Mammary epithelial cell (primary cell): ENCODE measurements around the gene ZFHX3.

ENCODE experiments used
- CTCF ChIP-seq, 2 donors: IDR thresholded peaks in 1 of 2; conservative IDR thresholded peaks in 1 of 2; 2 replicates each; pipeline ENCODE4 v1.5.1; 2011 to 2012; ENCODE audit warnings: inconsistent platforms in 2 of 2, low read length in 2 of 2, mild to moderate bottlenecking in 2 of 2, control low read depth in 1 of 2, low read depth in 1 of 2; ENCODE audit not compliant: insufficient read depth in 1 of 2; ENCODE audit errors: extremely low read depth in 1 of 2
- EZH2 ChIP-seq: IDR thresholded peaks from 2 replicates; pipeline ENCODE4 v1.6.1; 2012; ENCODE audit warnings: low read length, inconsistent platforms, borderline replicate concordance

DNA sequence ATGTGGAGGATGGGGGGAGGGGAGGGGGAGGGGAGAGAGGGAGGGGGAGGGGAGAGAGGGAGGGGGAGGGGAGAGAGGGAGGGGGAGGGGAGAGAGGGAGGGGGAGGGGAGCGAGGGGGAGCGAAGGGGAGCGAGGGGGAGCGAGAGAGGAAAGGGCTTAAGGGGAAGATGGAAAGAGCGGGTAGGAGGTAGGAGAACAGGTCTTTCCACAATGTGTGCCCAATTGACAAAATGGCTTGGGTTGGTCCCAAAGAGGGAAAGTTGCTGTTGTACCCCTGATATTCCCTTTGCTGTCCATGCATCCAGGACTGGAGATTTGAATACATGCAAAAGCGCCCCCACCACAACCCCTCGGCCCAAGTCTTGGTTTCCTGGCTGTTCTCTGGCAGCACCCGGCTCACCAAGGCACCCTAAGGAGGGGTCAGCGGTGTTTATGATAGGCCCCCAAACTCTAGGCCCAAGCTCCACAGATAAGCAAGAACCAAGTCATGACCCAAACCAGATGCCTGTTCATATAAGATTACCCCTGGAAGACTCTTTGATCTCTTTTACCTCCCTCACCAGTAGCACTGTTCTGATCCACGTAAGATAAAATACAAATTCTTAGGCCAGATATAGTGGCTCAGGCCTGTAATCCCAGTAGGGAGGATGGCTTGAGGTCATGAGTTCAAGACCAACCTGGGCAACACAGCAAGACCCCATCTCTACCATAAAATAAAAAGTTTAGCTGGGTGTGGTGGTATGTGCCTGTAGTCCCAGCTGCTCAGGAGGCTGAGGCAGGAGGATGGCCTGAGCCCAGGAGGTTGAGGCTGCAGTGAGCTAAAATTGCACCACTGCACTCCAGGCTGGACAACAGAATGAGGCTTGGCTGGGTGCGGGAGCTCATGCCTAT, 119.6 kb downstream of the ZFHX3 start:
- TF ChIP-seq CTCF (conservative IDR thresholded peaks at IDR 0.05 in 1 of 2, IDR thresholded peaks at IDR 0.05 in 1 of 2; ENCODE audit: extremely low read depth in 1 of 2, insufficient read depth in 1 of 2, low read depth in 1 of 2, low read length in 2 of 2): no peak
- no peak for TF ChIP-seq EZH2
